ENCODE measurements around the gene ARMC5.
"Not testable (repeated sequence)": the region's sequence is repeated elsewhere in the genome, so short reads cannot be mapped to it uniquely, and the experiment has no call there.

Gene ARMC5

GRCh38 chr16:31413943-31414342 is 45.4 kb upstream of the ARMC5 start:
- DNase-seq (ENCODE audit: extremely low read depth, low read depth), result no peak
- H3K4me3 ChIP-seq (replicated peaks; ENCODE audit: low read depth, low read length), result no peak overlapping the region
- TF ChIP-seq, protein P1, sequence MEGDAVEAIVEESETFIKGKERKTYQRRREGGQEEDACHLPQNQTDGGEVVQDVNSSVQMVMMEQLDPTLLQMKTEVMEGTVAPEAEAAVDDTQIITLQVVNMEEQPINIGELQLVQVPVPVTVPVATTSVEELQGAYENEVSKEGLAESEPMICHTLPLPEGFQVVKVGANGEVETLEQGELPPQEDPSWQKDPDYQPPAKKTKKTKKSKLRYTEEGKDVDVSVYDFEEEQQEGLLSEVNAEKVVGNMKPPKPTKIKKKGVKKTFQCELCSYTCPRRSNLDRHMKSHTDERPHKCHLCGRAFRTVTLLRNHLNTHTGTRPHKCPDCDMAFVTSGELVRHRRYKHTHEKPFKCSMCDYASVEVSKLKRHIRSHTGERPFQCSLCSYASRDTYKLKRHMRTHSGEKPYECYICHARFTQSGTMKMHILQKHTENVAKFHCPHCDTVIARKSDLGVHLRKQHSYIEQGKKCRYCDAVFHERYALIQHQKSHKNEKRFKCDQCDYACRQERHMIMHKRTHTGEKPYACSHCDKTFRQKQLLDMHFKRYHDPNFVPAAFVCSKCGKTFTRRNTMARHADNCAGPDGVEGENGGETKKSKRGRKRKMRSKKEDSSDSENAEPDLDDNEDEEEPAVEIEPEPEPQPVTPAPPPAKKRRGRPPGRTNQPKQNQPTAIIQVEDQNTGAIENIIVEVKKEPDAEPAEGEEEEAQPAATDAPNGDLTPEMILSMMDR (IDR thresholded peaks at IDR 0.05; ENCODE audit: low read depth, low read length, missing control alignments), result no peak

DNA sequence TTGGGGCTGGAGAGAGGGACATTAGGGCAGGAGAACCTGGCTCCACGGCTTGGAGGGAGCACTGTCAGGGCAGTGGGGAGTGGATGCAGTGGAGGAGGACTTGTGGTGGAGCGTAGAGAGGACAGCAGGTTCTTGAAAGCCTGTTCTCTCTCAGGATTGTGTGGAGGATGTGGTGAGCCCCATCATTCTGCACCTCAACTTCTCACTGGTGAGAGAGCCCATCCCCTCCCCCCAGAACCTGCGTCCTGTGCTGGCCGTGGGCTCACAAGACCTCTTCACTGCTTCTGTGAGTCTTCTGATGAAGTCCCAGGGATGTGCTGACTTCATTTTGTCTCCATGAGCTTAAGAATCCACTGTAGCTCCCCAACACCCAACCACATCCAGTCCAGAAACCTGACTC is 44.6 kb upstream of the ARMC5 start:
- no peak for DNase-seq (ENCODE audit: extremely low read depth, low read depth)
- TF ChIP-seq, protein P1 (IDR thresholded peaks at IDR 0.05; ENCODE audit: low read depth, low read length, missing control alignments), result no peak
- no peak overlapping the region for H3K4me3 ChIP-seq (replicated peaks; ENCODE audit: low read depth, low read length)

GRCh38 chr16:31416371-31416770 is 42.9 kb upstream of the ARMC5 start:
- H3K4me3 ChIP-seq (replicated peaks; ENCODE audit: low read depth, low read length), result no peak overlapping the region
- DNase-seq (ENCODE audit: extremely low read depth, low read depth), result no peak
- TF ChIP-seq, protein P1 (IDR thresholded peaks at IDR 0.05; ENCODE audit: low read depth, low read length, missing control alignments), result no peak

DNA sequence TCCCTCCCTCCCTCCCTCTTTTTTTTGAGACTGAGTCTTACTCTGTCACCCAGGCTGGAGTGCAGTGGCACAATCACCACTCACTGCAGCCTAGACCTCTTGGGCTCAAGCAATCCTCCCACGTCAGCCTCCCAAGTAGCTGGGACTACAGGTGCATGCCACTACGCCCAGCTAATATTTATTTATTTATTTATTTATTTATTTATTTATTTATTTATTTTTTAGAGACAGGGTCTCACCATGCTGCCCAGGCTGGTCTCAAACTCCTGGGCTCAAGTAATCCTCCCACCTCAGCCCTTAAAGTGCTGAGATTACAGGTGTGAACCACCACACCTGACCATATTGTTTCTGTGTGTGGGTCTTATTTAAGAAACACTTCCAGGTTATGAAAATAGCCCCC is 42.3 kb upstream of the ARMC5 start:
- H3K4me3 ChIP-seq (replicated peaks; ENCODE audit: low read depth, low read length); DNase-seq (ENCODE audit: extremely low read depth, low read depth): not testable (repeated sequence)

DNA sequence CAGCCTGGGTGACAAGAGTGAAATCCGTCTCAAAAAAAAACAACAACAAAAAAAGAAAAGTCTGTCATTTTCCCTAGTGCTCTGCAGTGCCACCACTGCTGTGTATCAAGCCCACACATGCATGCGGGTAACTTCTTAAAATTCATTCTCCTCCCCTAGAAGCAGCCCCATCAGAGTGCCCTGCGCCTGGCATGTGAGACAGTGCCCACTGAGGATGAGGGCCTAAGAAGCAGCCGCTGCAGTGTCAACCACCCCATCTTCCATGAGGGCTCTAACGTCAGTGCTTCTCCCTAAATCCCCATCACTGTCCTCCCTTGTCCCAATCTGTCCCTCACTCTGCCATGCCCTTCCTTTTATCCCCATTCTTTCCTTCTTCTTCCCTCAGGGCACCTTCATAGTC is 41.4 kb upstream of the ARMC5 start:
- TF ChIP-seq, protein P1 (IDR thresholded peaks at IDR 0.05; ENCODE audit: low read depth, low read length, missing control alignments), result no peak

GRCh38 chr16:31420037-31420436 is 39.3 kb upstream of the ARMC5 start:
- DNase-seq (ENCODE audit: extremely low read depth, low read depth), result no peak
- no peak overlapping the region for H3K4me3 ChIP-seq (replicated peaks; ENCODE audit: low read depth, low read length)
- TF ChIP-seq, protein P1 (IDR thresholded peaks at IDR 0.05; ENCODE audit: low read depth, low read length, missing control alignments), result no peak

More for the DNA sequence above, 41.4 kb upstream of the ARMC5 start:
- H3K4me3 ChIP-seq (replicated peaks; ENCODE audit: low read depth, low read length), result no peak overlapping the region
- no peak for DNase-seq (ENCODE audit: extremely low read depth, low read depth)

- no peak overlapping the region for H3K4me3 ChIP-seq (replicated peaks; ENCODE audit: low read depth, low read length)
- no peak for DNase-seq (ENCODE audit: extremely low read depth, low read depth)
- TF ChIP-seq, protein P1 (IDR thresholded peaks at IDR 0.05; ENCODE audit: low read depth, low read length, missing control alignments), result no peak
These were observed 37.7 kb upstream of the ARMC5 start for GRCh38 chr16:31421587-31421986.
